Colon (tissue), 2 donors: Measurements from ENCODE around the gene HOXD3.

ENCODE experiments used
- FAIRE-seq: peaks from 2 replicates; lab custom pipeline; 2012; peaks lifted over from hg19 to GRCh38; lab: Jason Lieb, UNC
- donor health status: control.
- donor health status: control.

Gene HOXD3

GRCh38 chr2:176149481-176149938 lies 7.6 kb upstream of the HOXD3 start:
- no peak for FAIRE-seq

- no peak for FAIRE-seq
Measured at GRCh38 chr2:176149939-176150583, 7.0 kb upstream of the HOXD3 start.

GRCh38 chr2:176150584-176151441 lies 6.3 kb upstream of the HOXD3 start:
- no peak for FAIRE-seq

GRCh38 chr2:176151442-176152287 lies 5.4 kb upstream of the HOXD3 start, which contains the start of gene HOXD4:
Gene HOXD4 (plus strand): TSS chr2:176151550. CDS start chr2:176151634, 84 bp downstream.
- no peak for FAIRE-seq

- FAIRE-seq: no peak
Measured at GRCh38 chr2:176152350-176153181, 4.5 kb upstream of the HOXD3 start.

- FAIRE-seq: no peak
Measured at GRCh38 chr2:176154576-176155252, 2.4 kb upstream of the HOXD3 start.

- no peak for FAIRE-seq
Measured at GRCh38 chr2:176155356-176156044, 1.6 kb upstream of the HOXD3 start.

- FAIRE-seq: no peak
Measured at GRCh38 chr2:176156301-176156806, 753 bp upstream of the HOXD3 start.

GRCh38 chr2:176157499-176158185 lies 535 bp downstream of the HOXD3 start:
- no peak for FAIRE-seq

GRCh38 chr2:176158186-176158591 lies 1.1 kb downstream of the HOXD3 start:
- no peak for FAIRE-seq

- no peak for FAIRE-seq
Measured at GRCh38 chr2:176158855-176159662, 2.0 kb downstream of the HOXD3 start.

GRCh38 chr2:176159663-176160250 lies 2.6 kb downstream of the HOXD3 start:
- no peak for FAIRE-seq

- no peak for FAIRE-seq
Measured at GRCh38 chr2:176160251-176160985, 3.3 kb downstream of the HOXD3 start.

- no peak for FAIRE-seq
Measured at GRCh38 chr2:176160986-176161824, 4.1 kb downstream of the HOXD3 start.

GRCh38 chr2:176161825-176162626 lies 4.9 kb downstream of the HOXD3 start:
- no peak for FAIRE-seq
